GM13977 (cell line): ENCODE data around the gene NYAP1.
"Not testable (repeated sequence)": the region's sequence is repeated elsewhere in the genome, so short reads cannot be mapped to it uniquely, and the experiment has no call there.

ENCODE experiments used
- DNase-seq: peaks from one replicate; pipeline ENCODE4 v3.0.0; 2012; ENCODE audit warnings: low spot score
- in situ Hi-C: fragments of 300-500 bp; cut with MboI; formaldehyde crosslinking; loops from one replicate; pipeline ENCODE4 v1.12.0; 2022; ENCODE audit warnings: low sequenced_read_pairs, low pct_unique_long_range_greater_than_20kb, mixed read lengths, inconsistent platforms; ENCODE audit not compliant: unreplicated experiment
- TF ChIP-seq, protein P1 (sequence below): IDR thresholded peaks from 2 replicates; pipeline ENCODE4 v1.5.1; 2012; ENCODE audit warnings: mild to moderate bottlenecking, control low read depth; ENCODE audit not compliant: insufficient read depth; ENCODE audit errors: extremely low read depth, missing control alignments

NYAP1 gene

DNA sequence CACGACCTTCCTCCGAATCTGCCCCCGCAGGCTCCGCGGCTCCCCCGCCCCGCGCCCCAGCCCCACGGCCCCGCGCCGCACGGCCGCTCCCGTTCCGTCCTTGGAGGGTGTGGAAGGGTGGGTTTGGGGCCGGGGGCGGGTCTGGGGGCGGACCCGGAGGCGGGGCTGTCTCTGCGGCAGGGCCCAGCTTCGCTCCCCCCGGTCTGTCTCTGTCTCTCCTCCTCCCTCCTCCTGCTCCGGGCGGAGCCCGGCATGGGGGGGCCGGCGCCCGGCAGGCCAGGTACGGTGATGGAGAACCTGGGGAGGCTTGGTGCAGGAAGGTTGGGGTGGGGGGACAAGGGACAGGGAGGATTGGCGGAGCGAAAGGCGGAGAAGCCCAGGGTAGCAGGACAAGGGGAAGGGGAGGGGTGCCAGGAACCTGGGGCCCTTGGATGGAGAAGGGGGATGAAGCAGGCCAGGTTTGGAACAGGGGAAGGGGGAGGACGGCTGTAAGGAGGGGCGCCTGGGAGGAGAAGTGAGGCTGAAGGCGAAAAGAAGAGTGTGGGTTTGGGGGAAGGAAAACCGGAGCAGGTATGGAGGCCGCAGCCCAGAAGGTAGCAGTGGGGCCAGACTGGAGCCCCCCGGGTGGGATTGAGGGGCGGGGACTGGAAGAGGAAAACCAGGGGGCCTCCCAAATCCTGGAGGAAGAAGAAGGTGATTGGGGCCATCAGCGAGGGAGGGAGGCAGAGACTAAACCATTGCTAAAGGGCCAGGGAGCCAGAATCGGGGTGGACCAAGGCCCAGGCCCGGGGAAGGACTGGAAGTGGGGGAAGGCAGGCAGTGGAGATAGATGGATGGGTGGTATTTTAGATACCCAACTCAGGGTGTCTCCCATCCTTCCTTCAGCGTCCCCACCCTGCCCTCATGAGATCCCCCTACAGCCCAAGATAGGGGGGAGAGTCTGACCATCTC is at the start of gene NYAP1:
TSS of gene NYAP1 (plus strand) at position 206 of the 951 bp plus-strand sequence. CDS start 1,385 bp downstream, outside the sequence.
- peak; percentile 77 for DNase-seq
- TF ChIP-seq, protein P1, sequence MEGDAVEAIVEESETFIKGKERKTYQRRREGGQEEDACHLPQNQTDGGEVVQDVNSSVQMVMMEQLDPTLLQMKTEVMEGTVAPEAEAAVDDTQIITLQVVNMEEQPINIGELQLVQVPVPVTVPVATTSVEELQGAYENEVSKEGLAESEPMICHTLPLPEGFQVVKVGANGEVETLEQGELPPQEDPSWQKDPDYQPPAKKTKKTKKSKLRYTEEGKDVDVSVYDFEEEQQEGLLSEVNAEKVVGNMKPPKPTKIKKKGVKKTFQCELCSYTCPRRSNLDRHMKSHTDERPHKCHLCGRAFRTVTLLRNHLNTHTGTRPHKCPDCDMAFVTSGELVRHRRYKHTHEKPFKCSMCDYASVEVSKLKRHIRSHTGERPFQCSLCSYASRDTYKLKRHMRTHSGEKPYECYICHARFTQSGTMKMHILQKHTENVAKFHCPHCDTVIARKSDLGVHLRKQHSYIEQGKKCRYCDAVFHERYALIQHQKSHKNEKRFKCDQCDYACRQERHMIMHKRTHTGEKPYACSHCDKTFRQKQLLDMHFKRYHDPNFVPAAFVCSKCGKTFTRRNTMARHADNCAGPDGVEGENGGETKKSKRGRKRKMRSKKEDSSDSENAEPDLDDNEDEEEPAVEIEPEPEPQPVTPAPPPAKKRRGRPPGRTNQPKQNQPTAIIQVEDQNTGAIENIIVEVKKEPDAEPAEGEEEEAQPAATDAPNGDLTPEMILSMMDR, result no peak
- in situ Hi-C loops, result no loop called here

DNA sequence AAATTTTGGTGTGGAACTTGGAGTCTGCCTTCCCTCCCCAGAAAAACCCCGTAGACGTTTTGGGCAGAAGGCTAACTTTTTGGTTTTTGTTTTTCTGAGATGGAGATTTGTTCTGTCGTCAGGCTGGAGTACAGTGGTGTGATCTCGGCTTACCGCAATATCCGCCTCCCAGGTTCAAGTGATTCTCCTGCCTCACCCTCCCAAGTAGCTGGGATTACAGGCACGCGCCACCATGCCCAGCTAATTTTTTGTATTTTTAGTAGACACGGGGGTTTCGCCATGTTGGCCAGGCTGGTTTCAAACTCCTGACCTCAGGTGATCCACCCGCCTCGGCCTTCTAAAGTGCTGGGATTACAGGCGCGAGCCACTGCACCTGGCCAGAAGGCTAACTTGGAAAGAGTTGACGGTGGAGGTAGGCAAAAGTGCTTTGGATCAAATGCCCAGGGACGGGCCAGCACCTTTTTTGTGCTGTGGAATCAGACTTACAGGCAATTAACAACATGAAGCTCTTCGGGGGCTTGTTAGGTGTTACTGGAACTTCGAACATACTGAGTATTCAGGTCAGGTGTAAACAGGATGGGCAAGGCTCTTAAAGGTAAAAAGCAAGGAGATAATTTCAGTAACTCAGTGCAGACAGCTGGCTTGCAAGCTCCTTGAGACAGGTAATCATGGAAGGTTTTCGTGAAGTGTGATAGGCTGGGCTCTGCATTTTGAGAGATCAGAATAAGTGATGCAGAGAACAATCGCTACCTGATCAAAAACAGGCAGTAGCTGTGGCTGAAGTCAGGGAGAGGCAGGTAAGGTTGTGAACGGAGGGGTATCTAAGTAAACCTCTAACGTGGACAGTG is 49.2 kb upstream of the NYAP1 start:
- in situ Hi-C loops, result no loop called here
- DNase-seq, result no peak
- TF ChIP-seq, protein P1, result no peak

DNA sequence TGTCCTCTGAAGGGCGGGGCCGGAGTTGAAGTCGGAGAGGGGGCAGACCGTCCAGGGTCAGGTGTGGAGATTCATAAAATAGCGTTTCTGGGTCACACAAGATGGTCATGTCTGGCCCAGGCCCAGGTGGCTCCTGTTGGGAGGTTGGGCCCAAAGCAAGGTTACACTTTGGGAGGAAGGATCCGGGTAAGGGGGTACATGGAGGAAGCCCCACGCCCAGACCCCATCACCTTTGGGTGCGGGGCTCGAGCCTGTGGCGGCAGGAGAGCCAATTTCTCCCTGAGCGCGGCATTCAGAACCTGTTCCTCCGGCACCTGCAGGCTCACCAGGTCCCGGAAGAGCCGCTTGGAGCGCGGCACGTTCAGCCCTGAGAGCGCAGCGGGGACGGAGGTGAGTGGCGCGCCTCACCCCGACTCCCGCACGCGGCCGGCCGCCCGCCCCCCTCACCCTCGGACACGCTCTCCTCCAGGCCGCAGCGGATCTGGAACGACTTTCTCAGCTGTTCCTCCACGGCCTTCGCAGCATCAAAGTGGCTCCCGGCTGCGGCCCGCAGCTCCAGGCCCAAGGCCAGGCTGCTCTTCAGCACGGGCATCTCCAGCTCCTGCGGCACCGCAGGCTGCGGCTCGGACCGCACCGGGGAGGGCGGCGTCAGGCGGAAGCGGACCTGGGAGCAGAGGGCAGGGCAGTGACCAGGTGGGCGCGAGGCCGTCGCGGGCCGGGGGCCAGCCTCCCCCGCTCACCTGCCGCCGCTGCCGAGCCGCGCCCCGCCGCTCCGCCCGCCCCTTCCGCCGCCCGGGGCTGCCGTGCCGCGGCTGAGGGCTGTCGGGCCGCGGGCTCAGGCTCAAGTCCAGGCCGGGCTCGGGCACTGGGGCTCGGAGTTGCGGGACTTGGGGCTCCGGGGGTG is 48.1 kb upstream of the NYAP1 start:
- in situ Hi-C loops, result no loop called here
- TF ChIP-seq, protein P1, result no peak
- peak; percentile 67 for DNase-seq

DNA sequence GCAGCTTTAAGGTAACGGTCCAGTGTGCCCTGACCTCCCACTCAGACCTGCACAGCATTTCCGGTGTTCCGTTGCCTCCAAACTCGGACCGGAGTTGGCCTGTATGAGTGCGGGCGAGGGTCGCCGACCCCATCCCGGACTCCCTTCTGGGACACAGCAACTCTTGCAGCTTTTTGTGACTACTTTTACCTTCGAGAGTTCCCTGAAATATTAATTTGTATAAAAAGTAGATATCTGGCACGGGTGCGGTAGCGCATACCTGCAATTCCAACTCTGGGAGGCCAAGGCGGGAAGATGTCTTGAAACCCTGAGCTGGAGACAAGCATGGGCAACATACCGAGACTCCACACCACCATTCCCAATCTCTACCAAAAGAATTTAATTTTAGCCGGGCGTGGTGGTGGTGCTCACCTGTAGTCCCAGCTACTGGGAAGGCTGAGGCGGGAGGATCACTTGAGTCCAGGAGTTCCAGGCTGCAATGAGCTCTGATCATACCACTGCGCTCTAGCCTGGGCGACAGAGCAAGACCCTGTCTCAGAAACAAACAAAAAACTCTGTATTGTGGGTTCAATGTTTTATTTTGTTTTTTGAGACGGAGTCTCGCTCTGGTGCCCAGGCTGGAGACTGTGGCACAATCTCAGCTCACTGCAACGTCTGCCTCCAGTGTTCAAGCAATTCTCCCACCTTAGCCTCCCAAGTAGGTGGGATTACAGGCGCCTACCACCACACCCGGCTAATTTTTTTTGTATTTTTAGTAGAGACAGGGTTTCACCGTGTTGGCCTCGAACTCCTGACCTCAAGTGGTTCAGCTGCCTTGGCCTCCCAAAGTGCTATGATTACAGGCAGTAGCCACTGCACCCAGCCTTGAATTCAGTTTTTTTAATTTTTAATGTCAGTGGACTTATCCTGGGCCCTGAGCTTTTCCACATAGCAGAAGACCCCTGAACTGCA is 46.3 kb upstream of the NYAP1 start:
- TF ChIP-seq, protein P1, result no peak
- in situ Hi-C loops, result no loop called here
- no peak for DNase-seq

DNA sequence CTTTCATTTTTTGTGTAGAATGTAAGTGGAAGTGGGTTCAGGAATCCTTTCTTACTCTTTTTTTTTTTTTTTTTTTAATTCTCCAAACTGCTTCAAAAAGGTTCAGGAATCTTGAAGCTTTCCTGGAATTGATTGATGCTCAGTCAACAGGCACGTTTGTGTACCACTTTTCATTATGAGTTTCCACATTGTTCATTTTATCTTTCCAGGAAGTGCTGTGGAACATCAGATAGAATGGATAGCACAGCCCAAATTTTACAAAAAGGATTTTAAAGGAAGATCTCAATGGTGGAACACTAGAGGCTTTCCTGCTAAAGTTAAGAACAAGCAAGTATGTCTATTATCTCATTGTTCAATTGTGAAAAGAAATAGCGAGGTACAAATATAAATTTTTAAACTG is 45.6 kb upstream of the NYAP1 start:
- TF ChIP-seq, protein P1, result no peak
- in situ Hi-C loops, result no loop called here
- DNase-seq, result no peak

DNA sequence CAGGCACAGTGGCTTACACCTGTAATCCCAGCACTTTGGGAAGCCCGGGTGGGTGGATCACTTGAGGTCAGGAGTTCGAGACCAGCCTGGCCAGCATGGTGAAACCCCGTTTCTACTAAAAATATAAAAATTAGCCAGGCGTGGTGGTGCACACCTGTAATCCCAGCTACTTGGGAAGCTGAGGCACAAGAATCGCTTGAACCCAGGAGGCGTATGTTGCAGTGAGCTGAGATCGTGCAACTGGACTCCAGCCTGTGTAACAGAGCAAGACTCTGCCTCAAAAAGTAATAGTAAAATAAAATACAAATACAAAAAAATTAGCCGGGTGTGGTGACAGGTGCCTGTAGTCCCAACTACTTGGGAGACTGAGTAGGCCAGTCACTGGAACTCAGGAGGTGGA is 45.0 kb upstream of the NYAP1 start:
- DNase-seq, in situ Hi-C loops: not testable (repeated sequence)

DNA sequence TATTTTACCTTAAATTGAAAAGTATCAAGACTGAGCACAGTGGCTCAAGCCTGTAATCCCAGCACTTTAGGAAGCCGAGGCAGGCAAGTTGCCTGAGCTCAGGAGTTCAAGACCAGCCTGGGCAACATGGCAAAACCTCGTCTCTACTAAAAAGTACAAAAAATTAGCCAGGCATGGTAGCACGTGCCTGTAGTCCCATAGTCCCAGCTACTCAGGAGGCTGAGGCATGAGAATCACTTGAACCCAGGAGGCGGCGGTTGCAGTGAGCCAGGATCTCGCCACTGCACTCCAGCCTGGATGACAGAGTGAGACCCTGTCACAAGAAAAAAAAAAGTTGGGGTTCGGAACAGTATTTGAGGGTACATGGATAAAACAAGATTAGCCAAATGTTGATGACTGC is 44.5 kb upstream of the NYAP1 start:
- in situ Hi-C loops, DNase-seq: not testable (repeated sequence)
